B cell (primary cell): ENCODE results near the gene CCDC194. TPM values are rescaled to one million over a fixed set of nuclear protein-coding genes. Genes with fewer than 3 reads are reported as not detected.

Source experiments
- ATAC-seq: fragments of 200-7000 bp; cut with Tn5 transposase; one replicate; pipeline ENCODE4 v1.10.0; 2021; ENCODE audit warnings: low read depth, mild to moderate bottlenecking, moderate number of reproducible peaks, moderate library complexity
- CTCF ChIA-PET: fragments of 350-600 bp; sonication (Branson Sonifier 250); formaldehyde crosslinking; loops from one replicate; lab custom pipeline; 2021; ENCODE audit warnings: antibody characterized with exemption, inconsistent platforms; lab: Charles Lee
- POLR2A ChIA-PET: fragments of 350-600 bp; sonication (Branson Sonifier 250); formaldehyde crosslinking; loops from one replicate; lab custom pipeline; 2021; ENCODE audit warnings: antibody characterized with exemption; lab: Charles Lee
- DNase-seq: peaks from one replicate; pipeline ENCODE4 v3.0.0; 2013
- H2AFZ ChIP-seq: 2 replicates; pipeline ENCODE4 v1.6.1; 2012; ENCODE audit warnings: mild to moderate bottlenecking, low read depth, low read length; ENCODE audit not compliant: insufficient read depth, poor library complexity, severe bottlenecking
- H3K27ac ChIP-seq, 2 donors: 1 replicate in 1 of 2; 2 replicates in 1 of 2; pipeline ENCODE4 v1.5.1; 2012 to 2013; ENCODE audit warnings: low read length in 2 of 2, mild to moderate bottlenecking in 2 of 2, moderate library complexity in 1 of 2
- H3K27me3 ChIP-seq, 4 experiments: fragments of 200-600 bp in 1 of 4; sonication (generic) in 1 of 4; replicated peaks in 1 of 4; 1 replicate in 2 of 4; 2 replicates in 2 of 4; pipeline versions ENCODE4 v1.6.1 to v1.7.0; 2013 to 2016; ENCODE audit warnings: low read length in 3 of 4, mild to moderate bottlenecking in 2 of 4, mixed read lengths in 1 of 4, moderate library complexity in 1 of 4; ENCODE audit not compliant: insufficient read depth in 4 of 4, control insufficient read depth in 3 of 4; ENCODE audit errors: control extremely low read depth in 1 of 4
- H3K36me3 ChIP-seq, 2 experiments: replicated peaks in 1 of 2; 1 replicate in 1 of 2; 2 replicates in 1 of 2; pipeline versions ENCODE4 v1.6.1 to v1.7.1; 2013; ENCODE audit warnings: low read length in 1 of 2; ENCODE audit not compliant: insufficient read depth in 2 of 2, control insufficient read depth in 1 of 2; ENCODE audit errors: control extremely low read depth in 1 of 2, extremely low read depth in 1 of 2
- H3K4me1 ChIP-seq, 2 donors: fragments of 200-600 bp in 1 of 2; sonication (generic) in 1 of 2; 1 replicate in 1 of 2; 2 replicates in 1 of 2; pipeline versions ENCODE4 v1.5.1 to v1.6.1; 2013 to 2017; ENCODE audit warnings: low read length in 2 of 2; ENCODE audit not compliant: control insufficient read depth in 2 of 2, insufficient read depth in 2 of 2
- H3K4me2 ChIP-seq: replicated peaks from 2 replicates; pipeline ENCODE3; 2012; ENCODE audit warnings: mild to moderate bottlenecking, low read depth, low read length; ENCODE audit not compliant: poor library complexity, severe bottlenecking
- H3K4me3 ChIP-seq, 5 experiments: fragments of 200-600 bp in 1 of 5; sonication (generic) in 1 of 5; 1 replicate in 3 of 5; 2 replicates in 2 of 5; pipeline versions ENCODE4 v1.5.1 to v1.7.0; 2011 to 2016; ENCODE audit warnings: low read length in 4 of 5, mild to moderate bottlenecking in 4 of 5, low read depth in 2 of 5, control low read depth in 1 of 5, moderate library complexity in 1 of 5; ENCODE audit not compliant: insufficient read depth in 1 of 5; ENCODE audit errors: control extremely low read depth in 1 of 5, extremely low read depth in 1 of 5
- H3K79me2 ChIP-seq: fragments of 200-600 bp; sonication (generic); one replicate; pipeline ENCODE4 v1.6.0; 2016; ENCODE audit warnings: low read length; ENCODE audit not compliant: control insufficient read depth, insufficient read depth
- H3K9ac ChIP-seq: fragments of 200-600 bp; sonication (generic); 2 replicates; pipeline ENCODE4 v1.6.1; 2017; ENCODE audit warnings: mild to moderate bottlenecking, low read length, moderate library complexity
- H3K9me3 ChIP-seq, 3 donors: one replicate each; pipeline versions ENCODE4 v1.6.1 to v1.7.1; 2013; ENCODE audit warnings: low read length in 2 of 3; ENCODE audit not compliant: control insufficient read depth in 2 of 3, insufficient read depth in 1 of 3; ENCODE audit errors: control extremely low read depth in 1 of 3
- H4K20me1 ChIP-seq: 2 replicates; pipeline ENCODE4 v1.6.0; 2012; ENCODE audit warnings: mild to moderate bottlenecking, low read length; ENCODE audit not compliant: insufficient read depth, control insufficient read depth, poor library complexity, severe bottlenecking
- H3K27ac Mint-ChIP-seq: one replicate; pipeline ENCODE4 v1.8.0; 2021; ENCODE audit warnings: mixed read lengths
- H3K27me3 Mint-ChIP-seq: one replicate; pipeline ENCODE4 v1.8.0; 2021; ENCODE audit warnings: mixed read lengths
- H3K4me1 Mint-ChIP-seq: one replicate; pipeline ENCODE4 v1.8.0; 2021; ENCODE audit warnings: mixed read lengths
- H3K4me3 Mint-ChIP-seq: one replicate; pipeline ENCODE4 v1.8.0; 2021; ENCODE audit warnings: mixed read lengths
- H3K9me3 Mint-ChIP-seq: one replicate; pipeline ENCODE4 v1.8.0; 2022; ENCODE audit warnings: mixed read lengths; ENCODE audit not compliant: insufficient read depth
- EZH2 ChIP-seq: IDR thresholded peaks from 2 replicates; pipeline ENCODE4 v1.6.1; 2012; ENCODE audit warnings: borderline replicate concordance, low read depth, mild to moderate bottlenecking, moderate library complexity, low read length; ENCODE audit not compliant: insufficient read depth, poor library complexity, severe bottlenecking
- WGBS: methylation state at CpG from one replicate; pipeline ENCODE4 v1.1.5; 2013; ENCODE audit warnings: missing lambda C conversion rate; ENCODE audit not compliant: insufficient coverage; 5-methylcytosine and 5-hydroxymethylcytosine counted together
- intact Hi-C: fragments of 100-400 bp; cut with micrococcal nuclease; formaldehyde crosslinking; loops from one replicate; pipeline ENCODE4 v1.10.0; 2022
- polyA plus RNA-seq: library from polyadenylated mRNA; depleted of rRNA; stranded (reverse); fragments of >200 nt; gene quantifications from 2 replicates; pipeline ENCODE4 v1.2.3, GENCODE V29; 2012
- total RNA-seq, 2 donors: library from RNA; stranded (reverse); fragments of 120-200 nt in 1 of 2; gene quantifications; 1 replicate in 1 of 2; 2 replicates in 1 of 2; pipeline versions ENCODE4 v1.2.3 to v1.2.4, GENCODE V29; 2013 to 2022
- TF ChIP-seq, protein P1 (sequence below): fragments of 200-600 bp; IDR thresholded peaks from one replicate; pipeline ENCODE4 v1.8.0; 2022; ENCODE audit warnings: antibody characterized with exemption, mild to moderate bottlenecking

Gene CCDC194
- total and polyA plus RNA-seq, 2 donors (not counting 1 experiment from before 2014, with no cell fraction given), result 1.4 to 3.4 TPM

DNA sequence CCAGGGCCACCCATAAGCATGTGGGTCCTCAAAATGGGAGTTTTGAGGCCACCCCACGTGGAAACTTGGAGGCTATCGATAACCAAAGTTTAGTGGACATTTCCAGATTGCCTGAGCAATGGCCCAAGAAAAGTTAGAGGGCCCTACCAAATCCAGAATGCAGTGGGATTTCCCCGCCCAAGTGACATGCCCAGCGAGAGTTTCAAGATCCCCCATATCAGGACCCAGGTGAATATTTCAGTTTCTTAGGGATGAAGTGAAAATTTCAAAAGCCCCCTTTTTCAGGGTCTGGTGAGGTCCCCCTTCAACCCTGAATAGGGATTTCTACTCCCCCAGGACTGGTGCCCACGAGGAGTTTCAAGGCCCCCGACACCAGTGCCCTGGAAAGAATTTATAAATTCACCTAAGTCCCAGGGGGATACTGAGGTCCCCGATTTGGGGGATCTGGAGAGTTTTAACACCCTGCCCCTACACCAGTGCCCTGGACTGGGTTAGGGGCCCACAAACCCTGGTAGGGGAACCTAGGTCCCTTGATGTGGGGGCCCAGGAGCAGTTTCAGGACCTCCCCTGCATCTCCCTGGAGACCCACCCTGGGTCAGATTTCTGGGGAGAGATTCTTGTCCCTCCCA is 10.7 kb upstream of the CCDC194 start:
- peak overlapping the region; percentile 98 for H3K4me2 ChIP-seq
- H4K20me1 ChIP-seq, result peaks cover 24% of the 10 kb centered on the region
- H3K4me1 ChIP-seq, result peaks cover 26 to 45% of the 10 kb centered on the region in 2 donors
- H3K79me2 ChIP-seq, result peaks cover 46% of the 10 kb centered on the region
- DNase-seq, result no peak
- Mint-ChIP-seq H3K27me3 (no peaks in the 10 kb centered on the region), H3K9me3 (no peaks in the 10 kb centered on the region), H3K4me1 (peaks cover 42% of the 10 kb centered on the region), H3K4me3 (peak overlapping the region; percentile 85), H3K27ac (peak overlapping the region; percentile 86)
- H2AFZ ChIP-seq, result peak overlapping the region; percentile 88
- no peaks in the 10 kb centered on the region for H3K9me3 ChIP-seq
- peak overlapping the region; percentile 72 to 86 for H3K27ac ChIP-seq
- intact Hi-C loops, result loop anchor here (1.0 to 10.0 kb wide), 5 partner anchors 13 to 150 kb away; partner anchors contain the start of genes COLGALT1 and GTPBP3
- H3K4me3 ChIP-seq, result peak overlapping the region; percentile 62 to 95 (median 75)
- H3K9ac ChIP-seq, result peak overlapping the region; percentile 93
- no peak for TF ChIP-seq EZH2
- ATAC-seq, result no peak
- H3K27me3 ChIP-seq, result no peaks in the 10 kb centered on the region
- whole genome bisulfite sequencing, result 4% methylated on average over 4 of the region's 7 CpGs
- ChIA-PET CTCF (interaction anchor here (0.8 to 2.5 kb wide), 6 partner anchors 13 to 95 kb away, joined by 3 to 10 read pairs (median 4); partner anchors contain the start of genes DDA1 and MVB12A), POLR2A (interaction anchor here (0.5 to 1.4 kb wide), 6 partner anchors 13 to 1788 kb away, joined by 3 to 14 read pairs (median 4); partner anchors contain the start of genes DDA1 and MVB12A)
- H3K36me3 ChIP-seq, result peaks cover 0 to 11% of the 10 kb centered on the region in 2 experiments

DNA sequence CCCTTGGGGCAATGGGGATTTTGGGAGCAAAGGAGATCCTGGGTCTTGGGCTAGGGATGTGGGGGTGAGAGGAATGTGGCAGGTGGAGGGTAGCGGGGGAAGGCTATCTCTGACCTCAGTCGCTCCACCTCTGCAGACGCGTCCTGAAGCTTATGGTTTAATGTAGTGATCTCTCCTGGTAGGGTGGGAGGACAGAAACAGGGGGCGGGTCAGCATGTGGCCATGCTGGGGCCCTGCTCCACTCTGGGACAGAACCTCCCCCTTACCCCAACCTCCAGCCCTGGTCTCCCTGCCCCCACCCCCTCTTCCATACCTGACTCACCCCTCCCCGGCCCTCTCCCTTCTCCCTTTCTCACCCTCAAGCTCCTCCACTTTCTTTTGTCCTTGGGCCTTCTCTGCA is 10.0 kb upstream of the CCDC194 start:
- ChIA-PET POLR2A (interaction anchor here (0.6 to 0.9 kb wide), 3 partner anchors 16 to 316 kb away, joined by 3 to 7 read pairs (median 4); partner anchors contain the start of genes MAP1S and MVB12A), CTCF (interaction anchor here (0.7 kb wide), 2 partner anchors 11 to 592 kb away, joined by 4 read pairs; no protein-coding TSS in a partner anchor)
- ATAC-seq, result no peak
- H3K4me1 ChIP-seq, result peaks cover 26 to 45% of the 10 kb centered on the region in 2 donors
- Mint-ChIP-seq H3K27ac (peak overlapping the region; percentile 50), H3K9me3 (no peaks in the 10 kb centered on the region), H3K4me1 (peaks cover 42% of the 10 kb centered on the region), H3K27me3 (no peaks in the 10 kb centered on the region), H3K4me3 (peak overlapping the region; percentile 85)
- H3K27me3 ChIP-seq, result no peaks in the 10 kb centered on the region
- H3K4me3 ChIP-seq, result peak overlapping the region in 4 of 5 experiments; percentile 62 to 95 (median 78)
- TF ChIP-seq, protein P1, sequence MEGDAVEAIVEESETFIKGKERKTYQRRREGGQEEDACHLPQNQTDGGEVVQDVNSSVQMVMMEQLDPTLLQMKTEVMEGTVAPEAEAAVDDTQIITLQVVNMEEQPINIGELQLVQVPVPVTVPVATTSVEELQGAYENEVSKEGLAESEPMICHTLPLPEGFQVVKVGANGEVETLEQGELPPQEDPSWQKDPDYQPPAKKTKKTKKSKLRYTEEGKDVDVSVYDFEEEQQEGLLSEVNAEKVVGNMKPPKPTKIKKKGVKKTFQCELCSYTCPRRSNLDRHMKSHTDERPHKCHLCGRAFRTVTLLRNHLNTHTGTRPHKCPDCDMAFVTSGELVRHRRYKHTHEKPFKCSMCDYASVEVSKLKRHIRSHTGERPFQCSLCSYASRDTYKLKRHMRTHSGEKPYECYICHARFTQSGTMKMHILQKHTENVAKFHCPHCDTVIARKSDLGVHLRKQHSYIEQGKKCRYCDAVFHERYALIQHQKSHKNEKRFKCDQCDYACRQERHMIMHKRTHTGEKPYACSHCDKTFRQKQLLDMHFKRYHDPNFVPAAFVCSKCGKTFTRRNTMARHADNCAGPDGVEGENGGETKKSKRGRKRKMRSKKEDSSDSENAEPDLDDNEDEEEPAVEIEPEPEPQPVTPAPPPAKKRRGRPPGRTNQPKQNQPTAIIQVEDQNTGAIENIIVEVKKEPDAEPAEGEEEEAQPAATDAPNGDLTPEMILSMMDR, result no peak
- no peak for TF ChIP-seq EZH2
- H3K9ac ChIP-seq, result peak overlapping the region; percentile 93
- H2AFZ ChIP-seq, result no peak overlapping the region
- no peaks in the 10 kb centered on the region for H3K9me3 ChIP-seq
- H4K20me1 ChIP-seq, result peaks cover 24% of the 10 kb centered on the region
- WGBS, result 100% methylated on average over 1 of the region's 6 CpGs
- intact Hi-C loops, result loop anchor here (10.0 kb wide), 1 partner anchor 151 kb away; the partner anchor contains the start of gene COLGALT1
- H3K36me3 ChIP-seq, result peaks cover 0 to 11% of the 10 kb centered on the region in 2 experiments
- no peak for DNase-seq
- peak overlapping the region; percentile 98 for H3K4me2 ChIP-seq
- H3K79me2 ChIP-seq, result peaks cover 38% of the 10 kb centered on the region
- peak overlapping the region; percentile 10 to 86 for H3K27ac ChIP-seq
